ENCODE data around the gene ITM2C.

ITM2C gene

GRCh38 chr2:230886671-230887071 is 21.9 kb downstream of the ITM2C start:
- TF ChIP-seq CTCF (IDR thresholded peaks at IDR 0.05; ENCODE audit: low read depth, low read length, missing control alignments) = no peak
- DNase-seq = no peak
- Histone ChIP-seq H3K27me3 (replicated peaks) (no peaks in the 10 kb centered on the region), H3K27ac (no peak overlapping the region), H3K36me3 (replicated peaks) (no peaks in the 10 kb centered on the region), H3K4me3 (ENCODE audit: low read depth, low read length) (no peak overlapping the region)
- in situ Hi-C loops (cut with HindIII; ENCODE audit: low pct_ligation_motif_present, low sequenced_read_pairs) = no loop called here

DNA sequence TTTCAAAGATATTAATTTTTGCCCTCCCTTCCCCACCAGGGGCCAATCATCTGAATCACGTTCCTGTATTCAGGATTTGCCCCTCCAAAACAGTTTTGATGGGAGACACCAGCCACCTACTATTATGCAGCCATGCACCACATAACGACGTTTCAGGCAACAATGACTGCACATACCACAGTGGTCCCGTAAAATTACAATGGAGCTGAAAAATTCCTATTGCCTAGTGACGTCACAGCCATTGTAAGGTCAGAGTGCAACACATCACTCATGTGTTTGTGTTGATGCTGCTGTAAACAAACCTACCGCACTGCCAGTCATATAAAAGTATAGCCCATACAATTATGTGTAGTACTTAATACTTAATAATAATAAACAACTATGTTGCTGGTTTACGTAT is 22.6 kb downstream of the ITM2C start:
- no peak overlapping the region for H3K4me3 ChIP-seq (ENCODE audit: low read depth, low read length)
- H3K27ac ChIP-seq = no peak overlapping the region
- no peak for TF ChIP-seq CTCF (IDR thresholded peaks at IDR 0.05; ENCODE audit: low read depth, low read length, missing control alignments)
- H3K36me3 ChIP-seq (replicated peaks) = no peaks in the 10 kb centered on the region
- in situ Hi-C loops (cut with HindIII; ENCODE audit: low pct_ligation_motif_present, low sequenced_read_pairs) = no loop called here
- H3K27me3 ChIP-seq (replicated peaks) = no peaks in the 10 kb centered on the region
- no peak for DNase-seq

DNA sequence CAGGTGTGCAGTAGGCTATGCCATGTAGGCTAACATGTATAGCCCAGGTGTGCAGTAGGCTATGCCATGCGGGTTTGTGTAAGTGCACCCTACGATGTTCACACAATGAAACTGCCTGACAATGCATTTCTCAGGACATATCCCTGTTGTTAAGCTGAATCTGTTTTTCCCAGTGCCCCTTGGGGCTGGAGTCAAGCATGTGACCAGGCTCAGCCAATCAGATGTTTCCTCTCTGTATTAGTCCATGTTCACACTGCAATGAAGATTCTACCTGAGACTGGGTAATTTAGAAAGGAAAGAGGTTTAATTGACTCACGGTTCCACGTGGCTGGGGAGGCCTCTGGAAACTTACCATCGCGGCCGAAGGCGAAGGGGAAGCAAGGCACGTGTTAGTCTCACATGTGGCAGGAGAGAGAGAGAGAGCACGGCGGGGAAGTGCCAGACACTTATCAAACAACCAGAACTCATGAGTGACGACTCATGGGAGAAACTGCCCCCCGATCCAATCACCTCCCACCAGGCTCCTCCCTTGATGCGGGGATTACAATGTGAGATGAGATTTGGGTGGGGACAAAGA is 24.2 kb downstream of the ITM2C start:
- Histone ChIP-seq H3K27ac (no peak overlapping the region), H3K27me3 (replicated peaks) (no peaks in the 10 kb centered on the region), H3K36me3 (replicated peaks) (no peaks in the 10 kb centered on the region), H3K4me3 (ENCODE audit: low read depth, low read length) (no peak overlapping the region)
- no peak for DNase-seq
- no peak for TF ChIP-seq CTCF (IDR thresholded peaks at IDR 0.05; ENCODE audit: low read depth, low read length, missing control alignments)
- in situ Hi-C loops (cut with HindIII; ENCODE audit: low pct_ligation_motif_present, low sequenced_read_pairs) = no loop called here

- no peaks in the 10 kb centered on the region for H3K27me3 ChIP-seq (replicated peaks)
- DNase-seq = no peak
- no peak for TF ChIP-seq CTCF (IDR thresholded peaks at IDR 0.05; ENCODE audit: low read depth, low read length, missing control alignments)
- no peak overlapping the region for H3K4me3 ChIP-seq (ENCODE audit: low read depth, low read length)
- no peaks in the 10 kb centered on the region for H3K36me3 ChIP-seq (replicated peaks)
- H3K27ac ChIP-seq = no peak overlapping the region
- in situ Hi-C loops (cut with HindIII; ENCODE audit: low pct_ligation_motif_present, low sequenced_read_pairs) = no loop called here
Observed at GRCh38 chr2:230889911-230890601, 25.3 kb downstream of the ITM2C start.

GRCh38 chr2:230890646-230891045 is 25.9 kb downstream of the ITM2C start:
- Histone ChIP-seq H3K36me3 (replicated peaks) (no peaks in the 10 kb centered on the region), H3K4me3 (ENCODE audit: low read depth, low read length) (no peak overlapping the region), H3K27ac (no peak overlapping the region), H3K27me3 (replicated peaks) (no peaks in the 10 kb centered on the region)
- in situ Hi-C loops (cut with HindIII; ENCODE audit: low pct_ligation_motif_present, low sequenced_read_pairs) = no loop called here
- no peak for TF ChIP-seq CTCF (IDR thresholded peaks at IDR 0.05; ENCODE audit: low read depth, low read length, missing control alignments)
- DNase-seq = no peak

GRCh38 chr2:230891064-230891463 is 26.3 kb downstream of the ITM2C start:
- in situ Hi-C loops (cut with HindIII; ENCODE audit: low pct_ligation_motif_present, low sequenced_read_pairs) = no loop called here
- Histone ChIP-seq H3K27me3 (replicated peaks) (no peaks in the 10 kb centered on the region), H3K27ac (no peak overlapping the region), H3K36me3 (replicated peaks) (no peaks in the 10 kb centered on the region), H3K4me3 (ENCODE audit: low read depth, low read length) (no peak overlapping the region)
- no peak for DNase-seq
- no peak for TF ChIP-seq CTCF (IDR thresholded peaks at IDR 0.05; ENCODE audit: low read depth, low read length, missing control alignments)
